Astrocyte of the spinal cord (primary cell): ENCODE results near the gene ZNF682.
"Not testable (repeated sequence)": the region's sequence is repeated elsewhere in the genome, so short reads cannot be mapped to it uniquely, and the experiment has no call there.

Experiments used
- DNase-seq: peaks from one replicate; pipeline ENCODE4 v3.0.0; 2011; ENCODE audit warnings: low read depth, low spot score
- H3K4me3 ChIP-seq: 2 replicates; pipeline ENCODE4 v1.5.1; 2011; ENCODE audit warnings: low read depth, mild to moderate bottlenecking, low read length, moderate library complexity
- in situ Hi-C: cut with HindIII; loops from 2 replicates; pipeline ENCODE4 v1.10.0; 2017; ENCODE audit warnings: low sequenced_read_pairs
- TF ChIP-seq, protein P1 (sequence below): IDR thresholded peaks from 2 replicates; pipeline ENCODE4 v1.5.1; 2012; ENCODE audit warnings: low read depth, mild to moderate bottlenecking, low read length, inconsistent platforms

The ZNF682 gene

DNA sequence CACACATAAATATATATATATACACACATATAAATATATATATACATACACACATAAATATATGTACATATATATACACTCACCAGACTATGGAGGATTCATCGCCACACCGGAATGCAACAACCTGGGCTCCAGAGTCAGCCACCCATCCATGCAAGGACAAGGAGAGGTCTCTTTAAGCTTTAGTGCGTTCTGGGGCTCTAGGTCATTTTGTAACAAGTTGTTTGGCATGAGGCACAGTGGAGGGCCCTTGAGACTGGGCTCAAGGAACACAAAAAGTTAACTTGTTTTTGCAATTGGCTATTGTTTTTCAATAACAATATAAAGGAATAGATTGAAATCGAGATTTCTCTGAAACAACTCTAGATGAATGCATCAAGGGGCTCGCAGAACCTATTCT, 33.6 kb upstream of the ZNF682 start:
- no peak overlapping the region for H3K4me3 ChIP-seq
- no peak for DNase-seq
- in situ Hi-C loops: no loop called here
- TF ChIP-seq, protein P1, sequence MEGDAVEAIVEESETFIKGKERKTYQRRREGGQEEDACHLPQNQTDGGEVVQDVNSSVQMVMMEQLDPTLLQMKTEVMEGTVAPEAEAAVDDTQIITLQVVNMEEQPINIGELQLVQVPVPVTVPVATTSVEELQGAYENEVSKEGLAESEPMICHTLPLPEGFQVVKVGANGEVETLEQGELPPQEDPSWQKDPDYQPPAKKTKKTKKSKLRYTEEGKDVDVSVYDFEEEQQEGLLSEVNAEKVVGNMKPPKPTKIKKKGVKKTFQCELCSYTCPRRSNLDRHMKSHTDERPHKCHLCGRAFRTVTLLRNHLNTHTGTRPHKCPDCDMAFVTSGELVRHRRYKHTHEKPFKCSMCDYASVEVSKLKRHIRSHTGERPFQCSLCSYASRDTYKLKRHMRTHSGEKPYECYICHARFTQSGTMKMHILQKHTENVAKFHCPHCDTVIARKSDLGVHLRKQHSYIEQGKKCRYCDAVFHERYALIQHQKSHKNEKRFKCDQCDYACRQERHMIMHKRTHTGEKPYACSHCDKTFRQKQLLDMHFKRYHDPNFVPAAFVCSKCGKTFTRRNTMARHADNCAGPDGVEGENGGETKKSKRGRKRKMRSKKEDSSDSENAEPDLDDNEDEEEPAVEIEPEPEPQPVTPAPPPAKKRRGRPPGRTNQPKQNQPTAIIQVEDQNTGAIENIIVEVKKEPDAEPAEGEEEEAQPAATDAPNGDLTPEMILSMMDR: no peak

DNA sequence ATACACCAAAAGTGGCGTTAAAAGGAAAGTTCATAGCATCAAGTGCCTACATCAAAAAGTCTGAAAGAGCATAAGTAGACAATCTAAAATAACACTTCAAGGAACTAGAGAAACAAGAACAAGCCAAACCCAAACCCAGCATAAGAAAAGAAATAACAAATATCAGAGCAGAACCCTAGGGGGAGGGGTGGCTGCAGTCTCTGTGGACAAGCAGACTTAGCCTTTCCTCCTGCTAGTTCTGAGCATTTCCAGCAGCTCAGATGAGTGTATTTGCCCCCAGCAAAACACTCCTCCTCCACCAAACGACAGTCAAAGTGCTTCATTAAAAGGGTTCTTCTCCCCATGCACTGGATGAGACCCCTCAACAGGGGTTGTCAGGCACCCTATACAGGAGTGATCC, 31.4 kb upstream of the ZNF682 start:
- in situ Hi-C loops: no loop called here
- TF ChIP-seq, protein P1: no peak
- no peak overlapping the region for H3K4me3 ChIP-seq
- no peak for DNase-seq

DNA sequence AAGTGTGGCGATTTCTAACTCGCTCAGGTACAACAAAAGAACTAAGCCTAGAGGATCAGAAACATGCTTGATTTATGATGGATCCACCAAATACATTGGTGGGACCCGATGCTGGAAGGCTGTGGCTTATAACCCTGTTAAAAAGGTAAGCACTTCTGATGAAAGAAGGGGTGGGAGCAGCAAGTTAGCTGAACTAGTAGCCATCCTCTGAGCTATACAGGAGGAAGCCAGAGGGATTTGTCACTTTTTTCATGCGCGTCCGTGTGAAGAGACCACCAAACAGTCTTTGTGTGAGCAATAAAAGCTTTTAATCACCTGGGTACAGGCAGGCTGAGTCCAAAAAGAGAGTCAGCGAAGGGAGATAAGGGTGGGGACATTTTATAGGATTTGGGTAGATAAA, 29.3 kb upstream of the ZNF682 start:
- H3K4me3 ChIP-seq, DNase-seq, in situ Hi-C loops: not testable (repeated sequence)

DNA sequence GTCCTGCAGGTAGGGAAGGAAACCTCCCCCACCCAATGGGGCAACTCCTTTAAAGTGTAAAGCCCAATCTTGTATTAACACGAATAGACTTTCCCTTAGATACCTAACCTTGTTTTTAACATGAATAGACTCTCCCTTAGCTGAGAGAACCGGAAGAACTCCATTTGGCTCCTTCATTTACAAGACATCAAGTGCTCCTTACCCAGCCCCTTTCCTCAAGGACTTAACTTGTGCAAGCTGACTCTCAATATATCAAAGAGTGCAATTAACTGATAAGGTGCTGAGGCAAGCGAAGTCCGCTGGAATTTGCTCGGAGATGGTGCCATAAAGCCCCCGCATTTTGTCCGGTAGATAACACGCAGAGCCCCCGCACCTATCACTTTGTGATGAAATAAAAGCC, 28.6 kb upstream of the ZNF682 start:
- no peak overlapping the region for H3K4me3 ChIP-seq
- no peak for DNase-seq
- in situ Hi-C loops: no loop called here
- TF ChIP-seq, protein P1: no peak

DNA sequence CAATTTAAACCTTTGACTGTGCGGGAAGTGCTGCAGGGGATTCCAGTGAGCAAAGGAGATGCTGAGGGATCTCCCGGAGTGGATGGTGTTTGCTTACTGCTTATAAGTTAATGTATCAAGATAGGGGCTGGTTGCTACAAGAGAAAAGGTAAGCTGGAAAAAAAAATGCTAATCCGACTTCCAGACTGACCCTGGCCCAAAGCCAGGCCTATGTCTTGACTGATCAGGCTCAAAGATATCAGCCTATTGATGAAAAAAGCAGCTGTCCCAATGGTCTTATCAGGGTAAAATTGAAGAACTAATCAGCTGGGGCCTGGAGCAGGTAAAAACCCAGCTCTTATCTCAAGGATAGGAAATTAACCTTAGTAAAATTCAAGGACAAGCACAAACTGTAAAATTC, 27.6 kb upstream of the ZNF682 start:
- no peak overlapping the region for H3K4me3 ChIP-seq
- in situ Hi-C loops: no loop called here
- TF ChIP-seq, protein P1: no peak
- no peak for DNase-seq

DNA sequence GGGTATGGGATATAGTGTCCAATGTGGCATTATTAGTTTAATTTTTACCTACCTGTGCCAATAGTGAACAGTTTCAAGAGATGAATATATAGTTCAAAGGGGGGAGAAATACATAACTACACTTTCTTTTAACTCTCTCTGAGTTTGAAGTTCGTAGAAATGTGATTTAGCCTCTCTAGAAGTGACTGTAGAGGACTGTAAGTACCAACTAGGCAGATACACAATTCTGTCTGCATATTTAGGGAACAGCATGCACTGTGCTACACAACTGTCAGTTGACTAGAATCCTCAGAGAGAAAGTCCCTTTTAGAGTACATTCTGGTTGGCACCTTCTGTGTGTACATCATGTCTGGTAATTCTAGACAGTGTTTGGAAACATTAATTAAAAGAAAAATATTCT, 21.0 kb upstream of the ZNF682 start:
- TF ChIP-seq, protein P1: no peak
- H3K4me3 ChIP-seq: no peak overlapping the region
- in situ Hi-C loops: no loop called here
- no peak for DNase-seq

DNA sequence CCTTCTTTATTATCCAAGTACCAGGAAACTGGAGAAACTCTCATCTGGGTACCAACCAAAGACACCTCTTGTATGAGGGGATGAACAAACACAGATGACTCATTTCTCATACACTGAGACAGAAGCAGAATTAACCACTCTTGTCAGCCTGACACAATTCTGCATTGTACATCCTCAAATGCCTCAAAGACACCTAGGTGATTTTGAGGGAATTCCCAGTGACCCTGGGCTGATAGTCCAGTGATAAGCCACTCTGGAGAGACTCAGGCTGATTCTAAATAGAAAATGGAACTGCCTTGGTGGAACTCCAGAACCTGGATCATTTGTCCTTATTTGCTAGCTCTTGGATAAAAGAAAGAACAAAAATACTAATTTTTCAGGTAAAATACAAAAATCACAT, 19.4 kb upstream of the ZNF682 start:
- in situ Hi-C loops, H3K4me3 ChIP-seq, DNase-seq: not testable (repeated sequence)
